HEK293 (cell line): Measurements from ENCODE around the gene KCNAB2.

Experiments
- CTCF ChIP-seq: fragments of 450-650 bp; formaldehyde crosslinking; IDR thresholded peaks from 2 replicates; pipeline ENCODE4 v1.5.1; 2016; ENCODE audit warnings: missing biosample characterization, missing genetic modification characterization
- MEIS1 ChIP-seq: sonication (generic); formaldehyde crosslinking; IDR thresholded peaks from 2 replicates; pipeline ENCODE4 v1.8.1; 2022; ENCODE audit warnings: missing genetic modification reagents, mild to moderate bottlenecking, borderline replicate concordance
- TSHZ1 ChIP-seq: fragments of 450-650 bp; formaldehyde crosslinking; IDR thresholded peaks from 2 replicates; pipeline ENCODE4 v1.5.1; 2016; ENCODE audit warnings: missing biosample characterization, missing genetic modification characterization, borderline replicate concordance
- ZBTB10 ChIP-seq: fragments of 450-650 bp; formaldehyde crosslinking; IDR thresholded peaks from 2 replicates; pipeline ENCODE4 v1.5.1; 2016; ENCODE audit warnings: missing biosample characterization, missing genetic modification characterization
- ZBTB7A ChIP-seq: fragments of 450-650 bp; formaldehyde crosslinking; IDR thresholded peaks from 2 replicates; pipeline ENCODE4 v1.5.1; 2016; ENCODE audit warnings: low read depth, missing biosample characterization, missing genetic modification characterization
- ZNF266 ChIP-seq: fragments of 450-650 bp; formaldehyde crosslinking; IDR thresholded peaks from 2 replicates; pipeline ENCODE4 v1.5.1; 2016; ENCODE audit warnings: missing biosample characterization, missing genetic modification characterization, low read depth
- ZNF335 ChIP-seq: fragments of 450-650 bp; formaldehyde crosslinking; conservative IDR thresholded peaks from 2 replicates; pipeline ENCODE4 v1.5.1; 2016; ENCODE audit warnings: missing biosample characterization, missing genetic modification characterization

- TF ChIP-seq ZBTB7A (tag by site-specific recombination), result no peak
- no peak for TF ChIP-seq ZNF266 (tag by site-specific recombination)
- no peak for TF ChIP-seq CTCF (tag by site-specific recombination)
- TF ChIP-seq ZNF335 (tag by site-specific recombination), result no peak
- no peak for TF ChIP-seq MEIS1
- no peak for TF ChIP-seq ZBTB10 (tag by site-specific recombination)
- no peak for TF ChIP-seq TSHZ1 (tag by site-specific recombination)
These were observed 4.8 kb upstream of the KCNAB2 start for GRCh38 chr1:6040861-6041415.
